ENCODE results near the gene MGP.

MGP gene

DNA sequence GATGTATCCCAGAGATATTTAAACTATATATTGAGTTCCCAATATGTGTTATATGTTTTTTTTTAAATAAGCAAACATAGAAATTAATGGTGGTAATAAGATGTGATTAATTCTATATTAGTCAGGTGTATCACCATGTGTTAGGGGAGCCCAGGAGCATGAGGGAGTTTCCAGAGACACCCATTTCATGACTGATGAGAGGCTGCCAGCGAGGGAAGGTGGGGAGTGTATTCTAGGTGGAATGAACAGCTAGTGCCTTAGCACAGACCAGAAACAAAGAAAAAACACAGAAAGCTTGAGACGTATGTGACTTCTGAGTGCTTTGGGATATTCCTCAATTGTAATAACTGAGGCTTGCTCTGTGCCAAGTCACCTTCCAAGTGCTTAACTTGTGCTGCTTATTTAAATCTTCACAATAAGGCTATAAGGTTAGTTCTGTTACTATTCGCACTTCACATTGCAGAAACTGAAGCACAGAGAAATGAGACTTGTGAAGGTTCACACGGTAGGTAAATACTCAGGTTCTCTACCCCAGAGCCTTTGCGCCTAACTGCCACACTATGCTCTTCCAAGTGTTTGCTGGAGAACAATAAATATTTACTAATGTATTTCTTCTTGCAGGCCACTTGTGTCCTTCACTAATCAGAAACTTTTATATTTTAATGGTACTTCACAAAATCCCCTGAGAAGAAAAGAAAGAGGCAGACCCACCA, 17.9 kb upstream of the MGP start:
- DNase-seq (ENCODE audit: low read depth in 2 of 2), result no peak

- DNase-seq (ENCODE audit: low read depth in 2 of 2), result no peak
These were observed 16.8 kb upstream of the MGP start for GRCh38 chr12:14902465-14902864.

GRCh38 chr12:14901228-14901562, 15.5 kb upstream of the MGP start:
- no peak for DNase-seq (ENCODE audit: low read depth in 2 of 2)

GRCh38 chr12:14900521-14901227, 15.0 kb upstream of the MGP start:
- no peak for DNase-seq (ENCODE audit: low read depth in 2 of 2)

GRCh38 chr12:14896521-14897169, 11.0 kb upstream of the MGP start:
- DNase-seq (ENCODE audit: low read depth in 2 of 2), result no peak

GRCh38 chr12:14893506-14894250, 8.0 kb upstream of the MGP start:
- no peak for DNase-seq (ENCODE audit: low read depth in 2 of 2)

DNA sequence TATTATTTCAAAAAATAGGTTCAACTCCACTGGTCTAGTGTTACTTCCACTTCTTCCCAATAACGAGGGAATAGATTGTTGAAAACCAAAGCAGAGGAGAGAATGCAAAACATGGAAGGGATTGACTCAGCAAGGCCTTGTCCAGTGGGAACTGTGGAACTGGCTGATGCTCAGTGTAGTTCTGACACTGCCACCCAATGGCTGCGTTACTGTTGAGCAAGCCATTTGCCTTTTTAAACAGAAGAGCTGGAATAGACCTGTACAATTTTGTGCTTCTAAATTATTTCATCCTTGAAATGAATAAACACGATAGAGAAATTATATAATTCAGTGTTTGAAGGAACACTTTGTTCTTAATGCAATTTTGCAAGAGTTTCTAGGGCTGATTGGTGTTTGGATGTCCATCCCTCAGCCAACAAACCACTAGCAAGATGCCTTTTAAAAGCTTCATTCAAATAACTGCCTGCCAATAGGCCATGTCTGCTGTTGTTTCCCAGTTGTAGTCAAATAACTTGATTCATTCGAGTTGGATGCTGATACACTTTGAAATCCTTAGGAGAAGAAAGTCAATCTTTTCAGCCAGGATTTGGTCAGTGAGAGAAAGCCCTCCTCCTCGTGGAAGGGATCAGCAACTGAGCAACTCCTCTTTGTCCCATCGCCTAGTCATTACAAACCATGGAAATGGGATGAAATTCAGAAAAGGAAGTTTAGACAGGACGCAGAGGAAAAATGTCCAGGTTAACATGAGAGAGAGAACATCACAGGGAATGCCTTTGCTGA, 7.3 kb upstream of the MGP start:
- DNase-seq (ENCODE audit: low read depth in 2 of 2), result no peak

GRCh38 chr12:14890701-14891100, 5.0 kb upstream of the MGP start:
- no peak for DNase-seq (ENCODE audit: low read depth in 2 of 2)

- no peak for DNase-seq (ENCODE audit: low read depth in 2 of 2)
These were observed 617 bp upstream of the MGP start for GRCh38 chr12:14886271-14886670.

DNA sequence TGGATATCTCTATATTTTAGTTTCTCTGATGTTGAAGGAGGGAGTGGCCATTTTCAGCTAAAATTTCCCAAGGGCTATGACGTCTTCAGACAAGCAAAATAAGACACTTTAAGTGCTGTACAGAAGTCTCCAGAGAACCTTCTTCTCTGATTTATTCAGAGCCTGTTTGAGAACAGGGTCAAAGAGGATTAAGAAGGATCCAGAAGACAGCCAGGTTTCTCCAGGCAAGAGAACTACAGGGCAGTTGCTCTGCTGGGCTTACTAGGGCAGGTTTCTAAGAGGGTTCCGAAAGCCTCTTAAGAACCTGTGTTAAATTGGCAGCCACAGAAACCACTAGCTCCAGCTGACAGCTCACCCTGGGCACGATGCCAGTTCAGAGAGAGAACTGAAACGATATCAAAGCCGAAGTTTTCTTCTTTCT, 1.2 kb downstream of the MGP start:
- DNase-seq (ENCODE audit: low read depth in 2 of 2), result peak; percentile 72

DNA sequence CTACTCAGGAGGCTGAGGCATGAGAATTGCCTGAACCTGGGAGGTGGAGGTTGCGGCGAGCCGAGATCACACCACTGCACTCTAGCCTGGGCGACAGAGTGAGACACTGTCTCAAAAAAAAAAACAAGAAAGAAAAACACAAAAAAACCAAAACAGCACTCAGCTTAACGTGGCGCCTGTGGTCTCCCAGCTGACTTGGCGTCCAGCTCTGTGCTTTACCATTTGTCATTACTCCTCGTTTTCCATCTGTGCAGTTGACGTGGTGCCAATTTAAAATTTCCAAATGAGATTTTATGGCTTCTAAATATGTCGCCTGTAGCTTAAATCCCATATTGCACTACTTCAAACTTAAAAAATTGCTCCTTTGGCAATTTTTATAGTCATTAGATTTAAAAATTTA, 2.0 kb downstream of the MGP start:
- no peak for DNase-seq (ENCODE audit: low read depth in 2 of 2)

- DNase-seq (ENCODE audit: low read depth in 2 of 2), result no peak
These were observed 4.7 kb downstream of the MGP start for GRCh38 chr12:14880890-14881453.

DNA sequence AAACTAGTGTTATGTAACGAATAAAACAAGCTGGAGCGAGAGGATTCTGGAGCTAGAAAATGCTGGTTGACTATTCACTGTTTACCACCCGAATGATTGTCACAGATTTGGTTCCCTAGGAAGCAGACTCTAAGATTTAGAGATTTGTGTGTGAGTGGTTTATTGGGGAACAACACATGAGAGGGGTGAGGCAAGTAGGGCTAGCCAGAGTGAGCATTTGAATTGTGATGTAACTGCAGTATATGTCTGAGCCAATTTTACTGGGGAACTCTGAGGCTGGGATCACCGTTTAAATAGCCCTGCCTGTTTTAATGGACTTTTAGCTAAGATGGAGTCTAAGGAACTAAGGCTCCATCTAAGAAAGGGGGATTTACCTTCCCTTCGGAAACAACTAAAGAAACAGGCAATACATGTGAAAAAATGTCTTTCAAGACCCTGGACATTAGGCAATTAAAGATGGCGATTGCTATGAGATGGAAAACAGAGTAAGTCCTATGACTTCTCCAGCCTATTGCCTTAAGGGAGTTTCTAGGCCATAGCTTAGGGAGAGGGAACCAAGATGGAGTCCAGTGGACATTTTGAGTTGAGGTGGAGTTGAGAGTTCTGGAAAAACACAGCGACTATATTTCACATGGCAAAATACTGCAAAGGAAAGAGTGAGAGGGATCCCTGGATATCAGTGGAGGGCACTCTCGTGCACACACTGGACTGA, 6.3 kb downstream of the MGP start:
- DNase-seq (ENCODE audit: low read depth in 2 of 2), result no peak

GRCh38 chr12:14878488-14878887, 7.2 kb downstream of the MGP start:
- no peak for DNase-seq (ENCODE audit: low read depth in 2 of 2)

DNA sequence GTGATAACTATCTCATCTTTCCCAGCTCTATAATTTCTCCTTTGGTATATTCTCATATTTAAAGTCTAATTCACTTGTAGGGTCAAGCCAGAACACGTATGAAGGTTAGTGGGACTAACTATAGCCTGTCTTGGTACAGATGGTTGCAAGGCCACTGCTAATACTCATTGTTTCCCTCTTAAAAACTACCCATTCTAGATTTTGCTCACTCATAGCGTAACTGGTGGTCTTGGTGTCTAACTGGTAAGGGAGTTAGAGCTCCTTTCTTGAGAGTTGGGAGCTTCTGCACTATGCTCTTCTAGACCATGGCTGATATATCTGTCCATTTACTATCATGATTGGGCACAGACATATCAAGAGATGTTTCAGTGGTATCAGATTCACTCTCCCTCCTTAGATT, 8.8 kb downstream of the MGP start:
- no peak for DNase-seq (ENCODE audit: low read depth in 2 of 2)

DNA sequence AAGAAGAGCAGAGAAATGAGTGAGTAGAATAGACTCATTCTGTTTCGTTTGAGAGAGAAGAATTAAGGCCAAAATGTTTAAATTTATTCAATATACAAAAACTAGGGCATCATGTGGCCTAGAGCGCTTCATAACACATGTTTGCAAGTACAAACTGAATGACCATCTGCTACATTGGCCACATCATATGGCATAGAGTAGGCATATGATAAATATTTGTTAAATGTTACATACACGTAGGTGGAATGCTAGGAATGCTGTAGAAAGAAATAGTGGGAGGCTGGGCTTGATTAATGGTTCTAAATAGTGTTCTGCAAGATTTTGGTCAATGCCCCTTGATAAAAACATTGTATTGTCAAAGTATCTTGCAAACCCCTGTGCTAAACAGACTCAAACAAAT, 10.8 kb downstream of the MGP start:
- no peak for DNase-seq (ENCODE audit: low read depth in 2 of 2)

GRCh38 chr12:14873440-14874185, 12.0 kb downstream of the MGP start:
- DNase-seq (ENCODE audit: low read depth in 2 of 2), result no peak

DNA sequence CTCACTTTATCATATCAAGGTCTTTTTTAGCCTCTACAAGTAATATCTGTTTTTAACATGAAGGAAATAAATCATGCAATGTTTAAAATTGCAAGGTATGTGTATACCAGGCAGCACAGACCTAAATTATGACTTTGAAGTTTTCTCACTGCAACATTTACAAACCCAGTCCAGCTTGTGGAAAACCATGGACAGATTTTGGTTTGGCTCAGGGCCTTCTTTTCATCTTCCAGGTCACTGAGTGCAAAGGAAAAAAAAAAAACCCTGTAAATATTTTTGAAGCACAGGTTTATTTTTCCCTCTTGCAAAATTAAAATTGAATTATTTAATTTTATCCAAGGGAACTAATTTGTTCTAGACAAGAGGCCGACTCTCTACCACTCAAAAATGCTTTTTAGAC, 13.8 kb downstream of the MGP start:
- no peak for DNase-seq (ENCODE audit: low read depth in 2 of 2)

DNA sequence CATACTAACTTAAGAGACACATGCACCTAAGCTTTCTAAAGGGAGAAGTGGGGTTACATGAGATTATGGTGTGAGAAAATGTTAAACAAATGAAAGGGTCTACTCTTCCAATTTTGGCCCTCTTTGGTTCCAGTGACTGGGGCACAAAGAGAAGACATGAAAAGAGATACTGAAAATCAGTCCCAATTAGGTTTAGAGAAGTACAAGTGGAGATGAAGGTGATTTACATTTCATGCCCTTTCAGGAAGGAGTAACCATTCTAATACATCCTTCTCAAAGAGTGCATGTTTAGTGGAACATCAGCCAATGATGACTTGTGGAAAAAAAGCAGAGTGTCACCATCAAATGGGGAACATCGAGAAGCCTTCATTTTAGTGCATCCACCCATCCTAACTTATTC, 14.4 kb downstream of the MGP start:
- no peak for DNase-seq (ENCODE audit: low read depth in 2 of 2)

DNA sequence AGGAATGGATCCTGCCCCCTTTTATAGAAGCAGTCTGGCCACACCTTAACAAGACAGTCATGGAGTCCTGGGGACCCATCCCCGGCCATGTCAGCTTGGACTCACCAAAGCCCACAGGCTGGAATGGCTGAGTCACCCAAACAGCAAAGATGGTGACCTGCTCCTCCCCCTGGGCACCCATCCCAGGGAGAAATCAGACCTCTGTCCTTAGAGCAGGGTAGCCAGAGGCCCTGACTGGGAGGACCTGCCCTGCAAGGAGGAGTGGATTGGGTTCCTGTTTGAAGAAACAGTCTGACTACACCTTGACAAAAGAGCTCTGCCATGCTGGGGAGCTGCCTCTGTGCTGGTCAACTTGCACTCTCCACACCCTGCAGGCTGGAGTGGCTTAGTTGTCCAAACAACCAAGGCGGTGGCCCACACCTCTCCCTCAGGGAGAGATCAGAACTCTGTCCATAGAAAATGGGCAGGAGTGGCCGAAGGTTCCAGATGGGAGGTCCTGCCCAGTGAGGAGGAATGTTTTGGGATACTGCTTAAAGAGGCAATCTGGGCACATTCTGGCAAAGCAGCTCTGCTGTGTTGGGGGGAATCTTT, 16.6 kb downstream of the MGP start:
- no peak for DNase-seq (ENCODE audit: low read depth in 2 of 2)

Data from activated CD8-positive, alpha-beta memory T cell treated with anti-CD3 and anti-CD28 coated beads for 4 hours (primary cell).